Sigmoid colon (tissue), 7 donors: ENCODE results near the gene SIRT6. TPM values are rescaled to one million over a fixed set of nuclear protein-coding genes. Genes with fewer than 3 reads are reported as not detected.

ENCODE experiments used
- DNase-seq: peaks from one replicate; pipeline ENCODE4 v3.0.0-alpha.2; 2019
- H3K27ac ChIP-seq, 4 donors: fragments of 200-600 bp; sonication (generic); one replicate each; pipeline ENCODE4 v1.5.1; 2016 to 2019; ENCODE audit warnings: mild to moderate bottlenecking in 1 of 4
- H3K27me3 ChIP-seq, 3 donors: fragments of 200-600 bp; sonication (generic); one replicate each; pipeline ENCODE4 v1.5.1; 2019; ENCODE audit warnings: mild to moderate bottlenecking in 1 of 3
- H3K36me3 ChIP-seq, 4 donors: fragments of 200-600 bp; sonication (generic); one replicate each; pipeline ENCODE4 v1.5.1; 2016 to 2019
- H3K4me1 ChIP-seq, 4 donors: fragments of 200-600 bp; sonication (generic); one replicate each; pipeline ENCODE4 v1.5.1; 2017 to 2019
- H3K4me3 ChIP-seq, 4 donors: fragments of 200-600 bp; sonication (generic); one replicate each; pipeline ENCODE4 v1.5.1; 2017 to 2019; ENCODE audit warnings: mild to moderate bottlenecking in 2 of 4, moderate library complexity in 1 of 4
- H3K9me3 ChIP-seq, 4 donors: fragments of 200-600 bp in 3 of 4; sonication (generic) in 3 of 4; one replicate each; pipeline versions ENCODE4 v1.5.1 to v1.6.1; 2013 to 2019
- CTCF ChIP-seq, 4 experiments: fragments of 450-650 bp in 3 of 4; fragments of 200-600 bp in 1 of 4; IDR thresholded peaks; one replicate each; pipeline ENCODE4 v1.5.1; 2016 to 2019; ENCODE audit warnings: antibody characterized with exemption in 4 of 4, mild to moderate bottlenecking in 3 of 4, moderate library complexity in 2 of 4
- EP300 ChIP-seq, 4 donors: sonication (generic); formaldehyde crosslinking; IDR thresholded peaks; one replicate each; pipeline ENCODE4 v1.6.1; 2017; ENCODE audit warnings: antibody characterized with exemption in 4 of 4
- POLR2A ChIP-seq, 2 donors: fragments of 450-650 bp; IDR thresholded peaks; one replicate each; pipeline ENCODE4 v1.6.1; 2016; ENCODE audit warnings: antibody characterized with exemption in 2 of 2, mild to moderate bottlenecking in 2 of 2, moderate library complexity in 2 of 2
- POLR2AphosphoS5 ChIP-seq, 4 donors: sonication (generic); formaldehyde crosslinking; IDR thresholded peaks; one replicate each; pipeline ENCODE4 v1.6.1; 2017; ENCODE audit warnings: antibody characterized with exemption in 4 of 4
- WGBS, 2 donors: extraction: QIAGEN DNeasy Blood & Tissue Kit; methylation state at CpG; one replicate each; pipeline ENCODE4 v1.1.7; 2013; 5-methylcytosine and 5-hydroxymethylcytosine counted together
- intact Hi-C: fragments of 100-400 bp; cut with DNase I; formaldehyde crosslinking; loops from one replicate; pipeline ENCODE4 v1.15.1; 2023
- polyA plus RNA-seq, 3 donors: library from polyadenylated mRNA; stranded (reverse); fragments of 200-250 nt; gene quantifications; one replicate each; pipeline ENCODE4 v1.2.3, GENCODE V29; 2013
- total RNA-seq, 4 donors: library from RNA; depleted of rRNA; stranded (reverse); fragments of >200 nt; gene quantifications; one replicate each; pipeline ENCODE4 v1.1.0, GENCODE V29; 2016
- donor health status: healthy with polysubstance abuse.
- donor health status: Bipolar disorder and iron deficiency.
- donor health status: healthy.

SIRT6 gene
- total and polyA plus RNA-seq, 7 donors, result 10.3 to 132 (median 23.5) TPM

- TF ChIP-seq CTCF (IDR thresholded peaks at IDR 0.05), result no peak
- TF ChIP-seq POLR2AphosphoS5 (IDR thresholded peaks at IDR 0.05), result no peak
- no peak for TF ChIP-seq EP300 (IDR thresholded peaks at IDR 0.05)
- no peak for TF ChIP-seq POLR2A (IDR thresholded peaks at IDR 0.05)
- H3K27me3 ChIP-seq, result no peaks in the 10 kb centered on the region
- H3K27ac ChIP-seq, result no peak overlapping the region
- H3K4me3 ChIP-seq, result no peak overlapping the region
- no peak for DNase-seq
- 95 to 96% methylated on average over 81 of the region's 81 CpGs for WGBS, 2 donors
- H3K36me3 ChIP-seq, result no peaks in the 10 kb centered on the region
- intact Hi-C loops, result no loop called here
- no peaks in the 10 kb centered on the region for H3K9me3 ChIP-seq
- no peaks in the 10 kb centered on the region for H3K4me1 ChIP-seq
Observed at GRCh38 chr19:4217429-4218264, 35.3 kb upstream of the SIRT6 start.

- Histone ChIP-seq H3K27ac (no peak overlapping the region), H3K4me3 (no peak overlapping the region), H3K27me3 (no peaks in the 10 kb centered on the region), H3K9me3 (no peaks in the 10 kb centered on the region), H3K4me1 (no peaks in the 10 kb centered on the region), H3K36me3 (no peaks in the 10 kb centered on the region)
- WGBS, 2 donors, result 79 to 88% methylated on average over 6 of the region's 6 CpGs
- no peak for TF ChIP-seq POLR2AphosphoS5 (IDR thresholded peaks at IDR 0.05)
- no peak for TF ChIP-seq POLR2A (IDR thresholded peaks at IDR 0.05)
- no peak for TF ChIP-seq EP300 (IDR thresholded peaks at IDR 0.05)
- no peak for TF ChIP-seq CTCF (IDR thresholded peaks at IDR 0.05)
- no peak for DNase-seq
- intact Hi-C loops, result no loop called here
Observed at GRCh38 chr19:4216846-4217245, 34.5 kb upstream of the SIRT6 start.

GRCh38 chr19:4215807-4216206 lies 33.4 kb upstream of the SIRT6 start:
- no peak overlapping the region for H3K27ac ChIP-seq
- H3K27me3 ChIP-seq, result no peaks in the 10 kb centered on the region
- no peaks in the 10 kb centered on the region for H3K4me1 ChIP-seq
- H3K4me3 ChIP-seq, result no peak overlapping the region
- TF ChIP-seq EP300 (IDR thresholded peaks at IDR 0.05) (no peak), POLR2A (IDR thresholded peaks at IDR 0.05) (no peak)
- DNase-seq, result no peak
- H3K9me3 ChIP-seq, result no peaks in the 10 kb centered on the region
- 56 to 75% methylated on average over 10 of the region's 10 CpGs for WGBS, 2 donors
- intact Hi-C loops, result no loop called here
- no peaks in the 10 kb centered on the region for H3K36me3 ChIP-seq

- no peak overlapping the region for H3K4me3 ChIP-seq
- no peaks in the 10 kb centered on the region for H3K4me1 ChIP-seq
- intact Hi-C loops, result no loop called here
- no peaks in the 10 kb centered on the region for H3K9me3 ChIP-seq
- H3K36me3 ChIP-seq, result no peaks in the 10 kb centered on the region
- H3K27me3 ChIP-seq, result peaks cover 0 to 5% (median 0%) of the 10 kb centered on the region in 3 donors
- TF ChIP-seq CTCF (IDR thresholded peaks at IDR 0.05), result no peak
- no peak for TF ChIP-seq EP300 (IDR thresholded peaks at IDR 0.05)
- no peak for TF ChIP-seq POLR2AphosphoS5 (IDR thresholded peaks at IDR 0.05)
- TF ChIP-seq POLR2A (IDR thresholded peaks at IDR 0.05), result no peak
- DNase-seq, result no peak
- 65 to 72% methylated on average over 3 of the region's 3 CpGs for WGBS, 2 donors
- H3K27ac ChIP-seq, result no peak overlapping the region
Observed at GRCh38 chr19:4213116-4213515, 30.8 kb upstream of the SIRT6 start.

GRCh38 chr19:4210166-4210731 lies 27.9 kb upstream of the SIRT6 start:
- intact Hi-C loops, result no loop called here
- TF ChIP-seq POLR2AphosphoS5 (IDR thresholded peaks at IDR 0.05) (no peak), EP300 (IDR thresholded peaks at IDR 0.05) (no peak), POLR2A (IDR thresholded peaks at IDR 0.05) (no peak), CTCF (IDR thresholded peaks at IDR 0.05) (no peak)
- no peaks in the 10 kb centered on the region for H3K4me1 ChIP-seq
- H3K27me3 ChIP-seq, result peaks cover 0 to 19% (median 2%) of the 10 kb centered on the region in 3 donors
- H3K9me3 ChIP-seq, result no peaks in the 10 kb centered on the region
- no peak for DNase-seq
- 75 to 77% methylated on average over 15 of the region's 15 CpGs for whole genome bisulfite sequencing, 2 donors
- H3K27ac ChIP-seq, result no peak overlapping the region
- H3K4me3 ChIP-seq, result no peak overlapping the region
- H3K36me3 ChIP-seq, result no peaks in the 10 kb centered on the region
